Adipocyte (in vitro differentiated cells): ENCODE measurements around the gene ZNF213.
A peak's percentile ranks its signal among the peaks of the same experiment; 100 is the strongest.

Experiments
- DNase-seq: peaks from one replicate; pipeline ENCODE4 v3.0.0-alpha.2; 2015; ENCODE audit warnings: low read depth
- H3K27me3 ChIP-seq: replicated peaks from 2 replicates; pipeline ENCODE4 v1.7.0; 2013; ENCODE audit warnings: mild to moderate bottlenecking, low read length, moderate library complexity; ENCODE audit not compliant: control insufficient read depth, insufficient read depth
- H3K36me3 ChIP-seq: 2 replicates; pipeline ENCODE4 v1.7.0; 2013; ENCODE audit warnings: low read length, mild to moderate bottlenecking, moderate library complexity; ENCODE audit not compliant: control insufficient read depth, insufficient read depth, severe bottlenecking
- H3K4me1 ChIP-seq: 2 replicates; pipeline ENCODE4 v1.7.0; 2013; ENCODE audit warnings: mild to moderate bottlenecking, low read length, moderate library complexity; ENCODE audit not compliant: control insufficient read depth, insufficient read depth
- H3K4me3 ChIP-seq: 2 replicates; pipeline ENCODE4 v1.7.0; 2013; ENCODE audit warnings: mild to moderate bottlenecking, low read length, moderate library complexity
- H3K9ac ChIP-seq: 2 replicates; pipeline ENCODE4 v1.7.0; 2013; ENCODE audit warnings: mild to moderate bottlenecking, low read length, moderate library complexity
- H3K9me3 ChIP-seq: 2 replicates; pipeline ENCODE4 v1.7.0; 2013; ENCODE audit warnings: mild to moderate bottlenecking, low read length, moderate library complexity; ENCODE audit not compliant: control insufficient read depth

The ZNF213 gene

GRCh38 chr16:3134338-3135125, at the start of gene ZNF213:
Gene ZNF213 (plus strand): TSS chr16:3135029. CDS start chr16:3137281, 2,252 bp downstream.
- H3K36me3 ChIP-seq, result peaks cover 4% of the 10 kb centered on the region
- H3K4me1 ChIP-seq, result peaks cover 20% of the 10 kb centered on the region
- no peaks in the 10 kb centered on the region for H3K27me3 ChIP-seq
- peak within 1 kb of the TSS; percentile 99 for H3K9ac ChIP-seq
- H3K9me3 ChIP-seq, result no peaks in the 10 kb centered on the region
- DNase-seq, result peak; percentile 99
- H3K4me3 ChIP-seq, result peak within 1 kb of the TSS; percentile 98

- H3K9me3 ChIP-seq, result no peaks in the 10 kb centered on the region
- no peak overlapping the region for H3K9ac ChIP-seq
- peaks cover 21% of the 10 kb centered on the region for H3K27me3 ChIP-seq
- H3K36me3 ChIP-seq, result no peaks in the 10 kb centered on the region
- H3K4me3 ChIP-seq, result no peak overlapping the region
- no peaks in the 10 kb centered on the region for H3K4me1 ChIP-seq
- no peak for DNase-seq
These were observed 48.8 kb upstream of the ZNF213 start for GRCh38 chr16:3085868-3086595.

- Histone ChIP-seq H3K4me3 (no peak overlapping the region), H3K36me3 (no peaks in the 10 kb centered on the region), H3K27me3 (peaks cover 24% of the 10 kb centered on the region), H3K4me1 (no peaks in the 10 kb centered on the region), H3K9me3 (no peaks in the 10 kb centered on the region), H3K9ac (no peak overlapping the region)
- DNase-seq, result no peak
These were observed 48.1 kb upstream of the ZNF213 start for GRCh38 chr16:3086596-3087242.

GRCh38 chr16:3087243-3088235, 47.3 kb upstream of the ZNF213 start:
- no peak for DNase-seq
- no peak overlapping the region for H3K4me3 ChIP-seq
- no peaks in the 10 kb centered on the region for H3K4me1 ChIP-seq
- no peak overlapping the region for H3K9ac ChIP-seq
- H3K27me3 ChIP-seq, result peaks cover 33% of the 10 kb centered on the region
- H3K9me3 ChIP-seq, result no peaks in the 10 kb centered on the region
- no peaks in the 10 kb centered on the region for H3K36me3 ChIP-seq

- Histone ChIP-seq H3K4me1 (no peaks in the 10 kb centered on the region), H3K9ac (no peak overlapping the region), H3K36me3 (no peaks in the 10 kb centered on the region), H3K27me3 (peaks cover 37% of the 10 kb centered on the region), H3K9me3 (no peaks in the 10 kb centered on the region), H3K4me3 (no peak overlapping the region)
- DNase-seq, result no peak
These were observed 46.4 kb upstream of the ZNF213 start for GRCh38 chr16:3088450-3088849.

GRCh38 chr16:3088925-3089716, 45.7 kb upstream of the ZNF213 start:
- Histone ChIP-seq H3K4me1 (no peaks in the 10 kb centered on the region), H3K27me3 (peaks cover 37% of the 10 kb centered on the region), H3K36me3 (no peaks in the 10 kb centered on the region), H3K9me3 (no peaks in the 10 kb centered on the region), H3K4me3 (no peak overlapping the region), H3K9ac (no peak overlapping the region)
- DNase-seq, result no peak

- no peak overlapping the region for H3K9ac ChIP-seq
- no peaks in the 10 kb centered on the region for H3K9me3 ChIP-seq
- peaks cover 37% of the 10 kb centered on the region for H3K27me3 ChIP-seq
- no peak overlapping the region for H3K4me3 ChIP-seq
- H3K36me3 ChIP-seq, result no peaks in the 10 kb centered on the region
- H3K4me1 ChIP-seq, result no peaks in the 10 kb centered on the region
- DNase-seq, result no peak
These were observed 44.9 kb upstream of the ZNF213 start for GRCh38 chr16:3089717-3090592.

- Histone ChIP-seq H3K4me1 (no peaks in the 10 kb centered on the region), H3K27me3 (peaks cover 37% of the 10 kb centered on the region), H3K36me3 (no peaks in the 10 kb centered on the region), H3K9ac (no peak overlapping the region), H3K9me3 (no peaks in the 10 kb centered on the region), H3K4me3 (no peak overlapping the region)
- no peak for DNase-seq
These were observed 43.3 kb upstream of the ZNF213 start for GRCh38 chr16:3091551-3091950.

GRCh38 chr16:3092501-3092941, 42.3 kb upstream of the ZNF213 start:
- Histone ChIP-seq H3K9ac (no peak overlapping the region), H3K4me1 (no peaks in the 10 kb centered on the region), H3K27me3 (peaks cover 31% of the 10 kb centered on the region), H3K36me3 (no peaks in the 10 kb centered on the region), H3K4me3 (no peak overlapping the region), H3K9me3 (no peaks in the 10 kb centered on the region)
- DNase-seq, result no peak
